Neural progenitor cell (in vitro differentiated cells): Measurements from ENCODE around the gene CIC. TPM values are rescaled to one million over a fixed set of nuclear protein-coding genes. Genes with fewer than 3 reads are reported as not detected.
A peak's percentile ranks its signal among the peaks of the same experiment; 100 is the strongest.

Experiments
- DNase-seq: peaks from one replicate; pipeline ENCODE4 v3.0.0-alpha.2; 2016; ENCODE audit warnings: low spot score
- H2AFZ ChIP-seq: fragments of 200-600 bp; sonication (generic); replicated peaks from 2 replicates; pipeline ENCODE4 v1.6.1; 2016; ENCODE audit warnings: antibody characterized with exemption
- H3F3A ChIP-seq: fragments of 200-600 bp; sonication (generic); 2 replicates; pipeline ENCODE4 v1.6.1; 2016; ENCODE audit warnings: antibody characterized with exemption, low read depth
- H3K27ac ChIP-seq: fragments of 200-600 bp; sonication (generic); 2 replicates; pipeline ENCODE4 v1.5.1; 2016; ENCODE audit warnings: mild to moderate bottlenecking
- H3K27me3 ChIP-seq: fragments of 200-600 bp; sonication (generic); 2 replicates; pipeline ENCODE4 v1.6.1; 2016; ENCODE audit warnings: mild to moderate bottlenecking, moderate library complexity
- H3K36me3 ChIP-seq: fragments of 200-600 bp; sonication (generic); 2 replicates; pipeline ENCODE4 v1.5.1; 2016
- H3K4me1 ChIP-seq: fragments of 200-600 bp; sonication (generic); 2 replicates; pipeline ENCODE4 v1.6.1; 2016; ENCODE audit warnings: mixed run types
- H3K4me2 ChIP-seq: fragments of 200-600 bp; sonication (generic); 2 replicates; pipeline ENCODE4 v1.6.1; 2016
- H3K4me3 ChIP-seq: fragments of 200-600 bp; sonication (generic); 2 replicates; pipeline ENCODE4 v1.5.1; 2016
- H3K79me2 ChIP-seq: fragments of 200-600 bp; sonication (generic); 2 replicates; pipeline ENCODE4 v1.6.1; 2016; ENCODE audit warnings: low read depth
- H3K9ac ChIP-seq: fragments of 200-600 bp; sonication (generic); 2 replicates; pipeline ENCODE4 v1.6.1; 2016
- H3K9me3 ChIP-seq: fragments of 200-600 bp; sonication (generic); 2 replicates; pipeline ENCODE4 v1.5.1; 2016; ENCODE audit warnings: low read depth
- H4K20me1 ChIP-seq: fragments of 200-600 bp; sonication (generic); 2 replicates; pipeline ENCODE4 v1.6.1; 2016; ENCODE audit warnings: low read depth
- H3K27ac Mint-ChIP-seq: 3 replicates; pipeline ENCODE4 v1.8.0; 2021; ENCODE audit warnings: mixed read lengths
- H3K27me3 Mint-ChIP-seq: 2 replicates; pipeline ENCODE4 v1.8.0; 2022; ENCODE audit warnings: low read depth, mild to moderate bottlenecking, inconsistent platforms, moderate library complexity, mixed read lengths; ENCODE audit not compliant: insufficient read depth
- H3K36me3 Mint-ChIP-seq: 3 replicates; pipeline ENCODE4 v1.8.0; 2021; ENCODE audit warnings: mixed read lengths
- H3K4me1 Mint-ChIP-seq: 3 replicates; pipeline ENCODE4 v1.8.0; 2021; ENCODE audit warnings: mixed read lengths
- H3K4me3 Mint-ChIP-seq: 3 replicates; pipeline ENCODE4 v1.8.0; 2021; ENCODE audit warnings: mild to moderate bottlenecking, moderate library complexity, mixed read lengths
- H3K9me3 Mint-ChIP-seq: 3 replicates; pipeline ENCODE4 v1.8.0; 2020; ENCODE audit warnings: mixed read lengths
- EZH2 ChIP-seq: fragments of 200-600 bp; sonication (generic); IDR thresholded peaks from 2 replicates; pipeline ENCODE4 v1.6.1; 2017; ENCODE audit warnings: antibody characterized with exemption, mild to moderate bottlenecking, moderate library complexity
- EZH2phosphoT487 ChIP-seq: fragments of 200-600 bp; sonication (generic); IDR thresholded peaks from 2 replicates; pipeline ENCODE4 v1.6.1; 2017; ENCODE audit warnings: antibody characterized with exemption
- total RNA-seq: library from RNA; depleted of rRNA; stranded (reverse); fragments of >200 nt; gene quantifications from 2 replicates; pipeline ENCODE4 v1.2.3, GENCODE V29; 2015; ENCODE audit warnings: low replicate concordance
- TF ChIP-seq, protein P1 (sequence below): fragments of 200-600 bp; sonication (generic); IDR thresholded peaks from 2 replicates; pipeline ENCODE4 v1.5.1; 2017; ENCODE audit warnings: antibody characterized with exemption, mild to moderate bottlenecking

Gene CIC
- total RNA-seq, 1 donor from 2014 or later: 5.2 TPM

- H3K27me3 Mint-ChIP-seq: peaks cover 10% of the 10 kb centered on the region
- peaks cover 8% of the 10 kb centered on the region for H3K36me3 Mint-ChIP-seq
- Histone ChIP-seq H3K4me3 (no peak overlapping the region), H3K27ac (no peak overlapping the region), H3K9ac (no peak overlapping the region), H3F3A (peaks cover 41% of the 10 kb centered on the region), H3K4me2 (no peak overlapping the region), H2AFZ (no peak overlapping the region), H3K79me2 (peaks cover 9% of the 10 kb centered on the region), H3K4me1 (peaks cover 31% of the 10 kb centered on the region), H3K36me3 (no peaks in the 10 kb centered on the region), H3K27me3 (no peaks in the 10 kb centered on the region), H4K20me1 (peaks cover 4% of the 10 kb centered on the region), H3K9me3 (no peaks in the 10 kb centered on the region)
- H3K27ac Mint-ChIP-seq: no peak overlapping the region
- TF ChIP-seq, protein P1, sequence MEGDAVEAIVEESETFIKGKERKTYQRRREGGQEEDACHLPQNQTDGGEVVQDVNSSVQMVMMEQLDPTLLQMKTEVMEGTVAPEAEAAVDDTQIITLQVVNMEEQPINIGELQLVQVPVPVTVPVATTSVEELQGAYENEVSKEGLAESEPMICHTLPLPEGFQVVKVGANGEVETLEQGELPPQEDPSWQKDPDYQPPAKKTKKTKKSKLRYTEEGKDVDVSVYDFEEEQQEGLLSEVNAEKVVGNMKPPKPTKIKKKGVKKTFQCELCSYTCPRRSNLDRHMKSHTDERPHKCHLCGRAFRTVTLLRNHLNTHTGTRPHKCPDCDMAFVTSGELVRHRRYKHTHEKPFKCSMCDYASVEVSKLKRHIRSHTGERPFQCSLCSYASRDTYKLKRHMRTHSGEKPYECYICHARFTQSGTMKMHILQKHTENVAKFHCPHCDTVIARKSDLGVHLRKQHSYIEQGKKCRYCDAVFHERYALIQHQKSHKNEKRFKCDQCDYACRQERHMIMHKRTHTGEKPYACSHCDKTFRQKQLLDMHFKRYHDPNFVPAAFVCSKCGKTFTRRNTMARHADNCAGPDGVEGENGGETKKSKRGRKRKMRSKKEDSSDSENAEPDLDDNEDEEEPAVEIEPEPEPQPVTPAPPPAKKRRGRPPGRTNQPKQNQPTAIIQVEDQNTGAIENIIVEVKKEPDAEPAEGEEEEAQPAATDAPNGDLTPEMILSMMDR: no peak
- TF ChIP-seq EZH2: no peak
- no peak for TF ChIP-seq EZH2phosphoT487
- no peak overlapping the region for H3K4me3 Mint-ChIP-seq
- DNase-seq: no peak
- H3K9me3 Mint-ChIP-seq: no peaks in the 10 kb centered on the region
- H3K4me1 Mint-ChIP-seq: peaks cover 39% of the 10 kb centered on the region
These were observed 8.9 kb downstream of the CIC start for GRCh38 chr19:42277821-42278451.

- Histone ChIP-seq H3K27me3 (no peaks in the 10 kb centered on the region), H3K4me1 (peaks cover 37% of the 10 kb centered on the region), H3K9me3 (no peaks in the 10 kb centered on the region), H3K9ac (no peak overlapping the region), H4K20me1 (peaks cover 8% of the 10 kb centered on the region), H3K79me2 (peaks cover 9% of the 10 kb centered on the region), H2AFZ (no peak overlapping the region), H3K36me3 (no peaks in the 10 kb centered on the region), H3K4me3 (no peak overlapping the region), H3F3A (peaks cover 47% of the 10 kb centered on the region), H3K27ac (no peak overlapping the region), H3K4me2 (no peak overlapping the region)
- Mint-ChIP-seq H3K27ac (peak overlapping the region; percentile 82), H3K4me3 (peak overlapping the region; percentile 90), H3K9me3 (no peaks in the 10 kb centered on the region), H3K27me3 (peaks cover 10% of the 10 kb centered on the region), H3K4me1 (peaks cover 39% of the 10 kb centered on the region), H3K36me3 (peaks cover 8% of the 10 kb centered on the region)
- TF ChIP-seq EZH2 (no peak), EZH2phosphoT487 (no peak)
- TF ChIP-seq, protein P1: no peak
- DNase-seq: no peak
These were observed 9.6 kb downstream of the CIC start for GRCh38 chr19:42278452-42279154.

DNA sequence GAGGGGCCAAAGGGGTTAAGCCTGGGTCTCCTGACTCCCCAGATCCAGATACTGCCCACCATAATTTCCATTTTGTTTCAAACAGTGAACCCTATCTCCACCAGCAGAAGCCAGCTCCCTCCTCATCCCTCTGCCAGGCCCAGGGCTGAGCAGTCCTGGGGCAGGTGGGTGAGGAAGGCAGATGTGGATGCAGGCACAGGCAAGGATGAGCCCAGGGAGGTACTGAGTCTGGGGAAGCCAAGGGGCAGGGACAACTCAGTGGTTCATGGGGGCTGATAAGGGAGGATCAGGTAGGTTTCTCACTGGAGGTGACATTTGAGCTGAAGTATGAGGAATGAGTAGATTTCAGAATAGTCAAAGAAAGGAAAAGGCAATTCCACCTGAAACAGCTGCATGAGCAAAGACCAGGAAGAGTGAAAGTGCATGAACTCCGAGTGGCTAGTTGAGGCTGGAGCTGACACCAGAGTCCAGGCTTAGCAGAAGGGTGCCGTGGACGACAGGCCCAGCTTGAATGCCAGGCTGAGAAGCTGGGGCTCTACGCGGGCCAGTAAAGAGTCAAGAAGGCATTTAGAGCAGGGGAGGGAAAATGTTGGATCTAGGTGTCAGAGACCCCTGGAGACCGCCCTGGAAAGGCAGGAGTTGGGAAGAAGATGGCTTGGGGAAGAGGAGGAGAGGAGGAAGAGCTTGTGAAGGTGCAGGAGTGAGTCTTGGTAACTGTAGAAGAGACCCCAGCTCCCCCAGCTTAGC lies 10.3 kb downstream of the CIC start:
- peaks cover 37% of the 10 kb centered on the region for H3K4me1 ChIP-seq
- TF ChIP-seq EZH2: no peak
- TF ChIP-seq EZH2phosphoT487: no peak
- TF ChIP-seq, protein P1: no peak
- H3K79me2 ChIP-seq: peaks cover 9% of the 10 kb centered on the region
- peaks cover 47% of the 10 kb centered on the region for H3F3A ChIP-seq
- H3K9me3 ChIP-seq: no peaks in the 10 kb centered on the region
- no peaks in the 10 kb centered on the region for H3K27me3 ChIP-seq
- H3K4me3 ChIP-seq: peak overlapping the region; percentile 91
- peaks cover 39% of the 10 kb centered on the region for H3K4me1 Mint-ChIP-seq
- H3K27ac Mint-ChIP-seq: peak overlapping the region; percentile 82
- H3K9me3 Mint-ChIP-seq: no peaks in the 10 kb centered on the region
- DNase-seq: no peak
- peak overlapping the region; percentile 51 for H3K9ac ChIP-seq
- H3K27me3 Mint-ChIP-seq: peaks cover 10% of the 10 kb centered on the region
- H3K27ac ChIP-seq: peak overlapping the region; percentile 47
- peak overlapping the region; percentile 90 for H3K4me3 Mint-ChIP-seq
- peaks cover 8% of the 10 kb centered on the region for H3K36me3 Mint-ChIP-seq
- peak overlapping the region; percentile 59 for H2AFZ ChIP-seq
- H3K36me3 ChIP-seq: no peaks in the 10 kb centered on the region
- H3K4me2 ChIP-seq: peak overlapping the region; percentile 87
- peaks cover 8% of the 10 kb centered on the region for H4K20me1 ChIP-seq
